Stimulated activated CD8-positive, alpha-beta memory T cell treated with anti-CD3 and anti-CD28 coated beads, Interleukin-7, amount 100 ng/mL, for 48 hours (primary cell): ENCODE data around the gene IQGAP2.
"Not testable (repeated sequence)": the region's sequence is repeated elsewhere in the genome, so short reads cannot be mapped to it uniquely, and the experiment has no call there.

Source experiments
- DNase-seq, 2 donors: peaks; one replicate each; pipeline ENCODE4 v3.0.0-alpha.2; 2020; ENCODE audit warnings: low read depth in 1 of 2; ENCODE audit errors: extremely low read depth in 1 of 2

IQGAP2 gene

GRCh38 chr5:76532052-76532451 lies 129.0 kb downstream of the IQGAP2 start:
- no peak for DNase-seq

DNA sequence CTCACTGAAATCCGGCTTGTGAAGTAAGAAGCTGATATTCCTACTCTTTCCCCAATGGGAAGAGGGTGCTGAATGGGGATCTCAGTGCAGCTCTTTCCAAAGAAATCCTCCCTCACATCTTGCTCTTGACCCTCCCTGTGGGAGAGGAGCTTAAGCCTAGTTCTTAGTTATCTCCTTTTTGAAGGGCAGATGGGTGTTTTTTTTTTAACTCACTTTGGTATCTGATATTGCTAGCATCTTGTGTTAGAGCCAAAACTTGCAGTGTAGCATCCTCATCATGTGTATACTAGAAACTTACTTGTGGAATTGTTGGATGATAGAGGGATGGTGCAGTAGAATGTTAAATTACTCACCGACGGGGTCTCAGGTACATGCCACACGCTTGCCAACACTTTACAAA lies 129.9 kb downstream of the IQGAP2 start:
- DNase-seq: no peak

- DNase-seq: no peak
Observed at GRCh38 chr5:76535577-76535976, 132.5 kb downstream of the IQGAP2 start.

- DNase-seq: no peak
Observed at GRCh38 chr5:76537073-76537543, 134.0 kb downstream of the IQGAP2 start.

- no peak for DNase-seq
Observed at GRCh38 chr5:76542241-76542640, 139.2 kb downstream of the IQGAP2 start.

- peak; percentile 18 to 63 for DNase-seq
Observed at GRCh38 chr5:76542887-76543690, 140.0 kb downstream of the IQGAP2 start.

DNA sequence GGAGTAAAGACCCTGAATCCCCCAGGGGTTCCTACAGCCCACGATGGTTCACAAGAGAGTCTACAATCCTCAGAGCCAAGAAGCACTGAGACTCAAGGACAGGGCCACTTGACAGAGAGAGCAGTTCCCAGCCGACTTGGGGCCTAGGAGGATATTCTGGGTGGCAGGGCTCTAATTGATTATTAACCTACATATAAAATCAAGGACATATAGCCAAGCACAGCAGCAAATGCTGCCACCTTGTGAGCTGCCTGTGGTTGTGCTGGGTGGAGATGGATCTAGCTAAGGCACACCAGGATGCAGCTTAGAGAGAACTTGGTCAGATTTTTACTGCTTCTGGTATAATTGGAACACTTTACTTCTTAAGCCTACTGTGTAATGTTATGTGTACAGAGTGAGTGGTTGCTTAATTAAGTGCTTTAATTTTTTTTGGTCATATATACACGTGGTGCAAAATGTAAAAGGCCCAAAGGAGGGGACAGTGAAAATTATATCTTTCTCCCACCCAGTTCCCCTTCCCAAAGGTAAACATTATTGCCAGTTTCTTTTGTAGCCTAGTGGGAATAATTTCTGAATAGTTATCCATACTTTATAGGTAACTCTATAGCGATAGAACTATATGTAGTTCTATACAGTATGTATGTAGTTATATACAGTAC lies 141.3 kb downstream of the IQGAP2 start:
- peak in 1 of 2 donors; percentile 39 for DNase-seq

DNA sequence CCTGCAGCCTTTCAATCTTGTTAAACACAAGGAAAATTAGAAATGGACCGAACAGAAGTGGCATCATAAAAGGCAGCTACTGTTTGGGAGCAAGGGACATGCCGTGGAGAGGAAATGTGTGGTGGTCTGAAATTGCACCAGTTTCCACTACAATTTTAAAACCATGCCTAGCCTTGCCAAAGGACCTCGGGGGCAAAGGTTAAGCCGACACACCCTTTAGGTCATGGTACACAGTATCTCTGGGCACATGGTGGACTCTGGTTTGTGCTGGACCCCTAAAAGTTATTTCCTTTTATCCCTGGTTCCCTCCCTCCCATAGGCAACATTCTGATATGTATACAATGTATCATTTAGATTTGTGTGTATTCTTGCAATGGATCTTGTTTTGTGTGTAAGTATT lies 142.1 kb downstream of the IQGAP2 start:
- no peak for DNase-seq

DNA sequence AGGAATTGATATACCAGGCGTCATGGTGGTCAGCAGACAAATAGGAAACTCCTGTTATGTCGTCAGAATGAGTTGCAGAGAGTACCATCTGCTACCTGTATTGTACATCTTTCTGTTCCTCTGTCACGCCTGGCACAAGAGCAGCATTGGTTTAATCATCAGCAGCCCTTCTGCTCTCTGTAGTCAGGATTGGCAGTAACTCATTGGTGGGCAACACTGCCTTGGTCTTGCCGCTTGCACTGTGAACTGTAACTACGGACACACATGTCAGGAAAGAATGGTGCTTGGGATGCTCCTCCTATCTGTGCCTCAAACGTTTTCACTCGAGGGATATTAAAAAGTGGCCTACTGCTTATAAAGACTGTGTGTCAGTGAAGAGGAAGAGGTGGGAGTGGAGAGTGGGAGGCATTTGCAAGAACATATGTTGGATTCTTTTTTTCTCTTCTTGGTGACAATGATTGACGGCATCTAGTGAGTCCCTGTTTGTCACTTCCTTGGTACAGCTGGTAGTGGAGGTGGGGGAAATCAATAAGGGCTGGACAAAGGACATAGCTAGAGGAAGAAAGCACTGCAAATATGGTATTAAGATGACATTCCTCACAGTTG lies 143.5 kb downstream of the IQGAP2 start:
- DNase-seq: no peak

DNA sequence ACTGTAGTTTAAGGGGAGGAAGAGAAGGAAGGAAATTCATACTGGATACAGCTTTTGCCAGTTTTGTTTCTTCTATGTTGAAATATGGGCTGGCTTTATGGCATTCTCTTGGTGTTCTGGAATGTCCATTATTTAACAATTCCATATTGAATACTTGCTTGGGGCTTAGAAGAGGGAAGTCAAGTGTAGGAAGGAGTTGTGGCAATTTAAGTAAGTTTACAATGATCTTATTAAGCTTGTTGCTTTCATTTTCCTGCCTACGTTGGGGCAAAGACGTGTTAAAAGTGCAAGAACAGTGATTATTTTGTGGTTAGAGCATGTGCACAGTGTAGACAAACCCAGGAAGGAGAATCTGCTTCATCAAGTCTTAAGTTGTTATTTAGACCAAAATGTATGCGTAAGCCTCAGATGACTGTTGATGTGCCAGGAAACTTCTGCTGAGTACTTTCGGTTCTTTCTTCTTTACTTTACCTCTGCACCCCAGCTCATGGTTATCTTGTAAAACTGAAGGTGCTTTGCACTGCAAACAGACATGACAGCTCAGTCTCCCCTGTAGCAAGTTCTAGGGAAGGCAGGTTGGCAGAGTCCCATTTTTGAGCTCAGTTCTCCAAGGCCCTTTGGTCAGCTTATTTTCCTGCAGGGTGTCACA lies 144.3 kb downstream of the IQGAP2 start:
- DNase-seq: no peak

DNA sequence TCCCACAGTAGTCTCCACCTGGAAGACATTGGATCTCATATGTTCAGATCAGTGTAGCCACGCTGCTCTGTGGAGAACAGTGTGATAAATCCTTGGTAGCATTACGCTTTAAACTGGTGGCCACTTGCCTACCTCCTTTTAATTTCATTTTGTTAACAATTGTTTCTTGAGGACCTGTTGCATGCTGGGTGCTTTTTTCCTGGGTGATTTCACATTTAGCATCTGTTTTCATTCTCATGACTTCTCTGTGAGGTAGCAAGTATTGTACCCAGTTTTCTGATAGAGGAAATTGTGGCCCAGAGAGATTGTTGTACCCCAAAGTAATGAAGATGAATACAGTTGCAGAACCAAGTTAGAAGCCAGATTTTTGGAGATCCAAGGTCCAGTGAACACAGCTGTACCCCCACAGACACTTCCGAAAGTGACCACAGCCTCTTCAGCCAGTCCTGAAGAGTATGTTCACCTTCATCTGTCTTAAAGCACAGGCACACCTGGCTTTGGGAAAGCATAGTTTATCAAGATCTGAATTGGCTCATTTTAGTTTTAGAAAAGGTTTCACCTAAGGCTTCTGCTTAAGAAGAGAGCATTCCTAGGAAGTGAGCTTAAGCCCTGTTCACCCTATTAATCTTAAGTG lies 144.9 kb downstream of the IQGAP2 start:
- DNase-seq: no peak

DNA sequence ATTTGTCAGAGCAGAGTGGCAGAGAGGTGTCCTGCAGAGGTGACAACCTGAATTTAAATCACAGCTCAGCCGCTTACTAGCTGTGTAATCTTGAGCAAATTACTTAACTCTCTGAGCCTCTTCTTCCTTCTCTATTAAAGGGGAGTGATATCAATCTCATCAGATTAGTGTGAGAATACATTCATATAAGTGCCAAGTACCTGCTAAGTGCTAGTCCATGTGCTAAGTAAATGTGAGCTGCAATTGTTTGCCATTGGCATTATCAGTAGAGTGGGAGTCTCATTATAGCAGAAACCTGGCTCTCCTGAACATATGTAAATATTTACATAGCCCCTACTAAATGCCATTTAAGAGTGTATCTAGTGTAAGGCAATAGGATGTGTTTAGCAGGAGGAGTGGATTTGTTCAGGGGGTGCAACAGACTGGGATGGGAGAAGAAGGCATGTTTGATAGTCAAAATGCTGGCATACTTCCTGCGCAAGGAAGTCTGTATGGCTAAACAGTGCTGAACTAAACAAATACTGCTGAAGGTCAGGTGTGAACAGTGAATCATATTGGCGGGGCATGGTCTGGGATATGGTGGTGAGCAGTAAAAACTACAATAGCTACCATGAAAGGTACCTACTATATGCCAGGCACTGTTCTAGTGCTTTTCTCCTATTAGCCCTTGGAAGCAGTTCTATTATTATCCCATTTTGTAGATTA lies 145.6 kb downstream of the IQGAP2 start:
- DNase-seq: no peak

DNA sequence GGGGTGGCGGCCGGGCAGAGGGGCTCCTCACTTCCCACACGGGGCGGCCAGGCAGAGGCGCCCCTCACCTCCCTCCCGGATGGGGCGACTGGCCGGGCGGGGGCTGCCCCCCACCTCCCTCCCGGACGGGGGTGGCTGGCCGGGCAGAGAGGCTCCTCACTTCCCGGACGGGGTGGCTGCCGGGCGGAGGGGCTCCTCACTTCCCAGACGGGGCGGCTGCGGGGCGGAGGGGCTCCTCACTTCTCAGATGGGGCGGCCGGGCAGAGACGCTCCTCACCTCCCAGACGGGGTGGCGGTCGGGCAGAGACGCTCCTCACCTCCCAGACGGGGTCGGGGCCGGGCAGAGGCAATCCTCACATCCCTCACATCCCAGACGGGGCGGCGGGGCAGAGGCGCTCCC lies 147.8 kb downstream of the IQGAP2 start:
- not testable (repeated sequence) for DNase-seq

GRCh38 chr5:76552546-76552945 lies 149.5 kb downstream of the IQGAP2 start:
- no peak for DNase-seq

DNA sequence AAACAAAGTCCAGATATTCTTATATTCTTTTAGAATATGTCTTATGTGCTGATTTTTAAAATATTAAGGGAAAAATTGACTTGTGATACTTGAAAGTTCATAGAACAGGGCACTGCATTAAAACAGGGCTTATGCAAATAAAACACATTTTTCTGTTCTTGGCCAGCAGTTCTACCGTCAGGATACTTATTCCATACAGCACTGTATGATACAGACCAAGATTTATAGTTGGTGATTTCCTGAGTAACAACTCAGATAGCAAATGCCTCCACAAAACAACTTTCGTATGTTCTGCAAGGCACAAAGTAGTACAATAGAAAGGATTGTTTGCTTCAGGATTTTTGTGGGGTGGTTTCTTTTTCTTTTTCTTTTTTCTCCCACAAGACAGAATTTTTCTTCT lies 150.2 kb downstream of the IQGAP2 start:
- DNase-seq: no peak

GRCh38 chr5:76555114-76555513 lies 152.0 kb downstream of the IQGAP2 start:
- DNase-seq: no peak

- DNase-seq: no peak
Observed at GRCh38 chr5:76555717-76556116, 152.6 kb downstream of the IQGAP2 start.

- DNase-seq: no peak
Observed at GRCh38 chr5:76556511-76557221, 153.6 kb downstream of the IQGAP2 start.

- DNase-seq: no peak
Observed at GRCh38 chr5:76560952-76561891, 158.1 kb downstream of the IQGAP2 start.
